ENCODE results near the gene TELO2. TPM values are rescaled to one million over a fixed set of nuclear protein-coding genes. Genes with fewer than 3 reads are reported as not detected.

The TELO2 gene
- total RNA-seq, 1 experiment from 2014 or later: 65.4 TPM

- ATAC-seq (no peak), DNase-seq (ENCODE audit: low read depth, low spot score) (no peak)
- no peaks in the 10 kb centered on the region for H3K4me1 ChIP-seq (ENCODE audit: control insufficient read depth, insufficient read depth, low read length)
- TF ChIP-seq CTCF (IDR thresholded peaks at IDR 0.05) (no peak), POLR2AphosphoS5 (IDR thresholded peaks at IDR 0.05; ENCODE audit: low read depth, low read length) (no peak), SIN3A (IDR thresholded peaks at IDR 0.05; ENCODE audit: borderline replicate concordance, insufficient read depth, low read depth, low read length) (no peak), TCF7L2 (IDR thresholded peaks at IDR 0.05; ENCODE audit: low read depth, low read length) (no peak), REST (IDR thresholded peaks at IDR 0.05; ENCODE audit: insufficient read depth in 1 of 2, low read depth in 2 of 2, low read length in 1 of 2) (no peak)
- CTCF ChIA-PET: no interaction called here
- H3K27ac ChIP-seq (ENCODE audit: low read length): no peak overlapping the region
- no peaks in the 10 kb centered on the region for H3K36me3 ChIP-seq (ENCODE audit: control insufficient read depth, insufficient read depth, low read length)
- BruUV-seq (replicated peaks): no TSS peak
- H3K9me3 ChIP-seq (ENCODE audit: control insufficient read depth, insufficient read depth, low read depth, low read length): no peaks in the 10 kb centered on the region
- POLR2A ChIA-PET: no interaction called here
- no peaks in the 10 kb centered on the region for H3K27me3 ChIP-seq (ENCODE audit: control insufficient read depth, insufficient read depth, low read length)
- intact Hi-C loops (cut with micrococcal nuclease; ENCODE audit: unreplicated experiment): no loop called here
- H3K4me3 ChIP-seq (ENCODE audit: low read depth in 2 of 2, low read length in 2 of 2): no peak overlapping the region
- in situ Hi-C loops (cut with HindIII; ENCODE audit: low pct_unique_long_range_greater_than_20kb, low sequenced_read_pairs): no loop called here
Observed at GRCh38 chr16:1501630-1502029, 8.5 kb downstream of the TELO2 start.

GRCh38 chr16:1502092-1503004, 9.2 kb downstream of the TELO2 start:
- Histone ChIP-seq H3K36me3 (ENCODE audit: control insufficient read depth, insufficient read depth, low read length) (no peaks in the 10 kb centered on the region), H3K27ac (ENCODE audit: low read length) (no peak overlapping the region), H3K4me3 (ENCODE audit: low read depth in 2 of 2, low read length in 2 of 2) (no peak overlapping the region), H3K4me1 (ENCODE audit: control insufficient read depth, insufficient read depth, low read length) (no peaks in the 10 kb centered on the region), H3K9me3 (ENCODE audit: control insufficient read depth, insufficient read depth, low read depth, low read length) (no peaks in the 10 kb centered on the region), H3K27me3 (ENCODE audit: control insufficient read depth, insufficient read depth, low read length) (no peaks in the 10 kb centered on the region)
- in situ Hi-C loops (cut with HindIII; ENCODE audit: low pct_unique_long_range_greater_than_20kb, low sequenced_read_pairs) (no loop called here), intact Hi-C loops (cut with micrococcal nuclease; ENCODE audit: unreplicated experiment) (no loop called here)
- CTCF ChIA-PET: no interaction called here
- TF ChIP-seq CTCF (IDR thresholded peaks at IDR 0.05): no peak
- no peak for TF ChIP-seq REST (IDR thresholded peaks at IDR 0.05; ENCODE audit: insufficient read depth in 1 of 2, low read depth in 2 of 2, low read length in 1 of 2)
- no peak for TF ChIP-seq SIN3A (IDR thresholded peaks at IDR 0.05; ENCODE audit: borderline replicate concordance, insufficient read depth, low read depth, low read length)
- TF ChIP-seq TCF7L2 (IDR thresholded peaks at IDR 0.05; ENCODE audit: low read depth, low read length): no peak
- TF ChIP-seq POLR2AphosphoS5 (IDR thresholded peaks at IDR 0.05; ENCODE audit: low read depth, low read length): no peak
- POLR2A ChIA-PET: no interaction called here
- no TSS peak for BruUV-seq (replicated peaks)
- DNase-seq (ENCODE audit: low read depth, low spot score) (no peak), ATAC-seq (no peak)
